HG03520 (cell line): Measurements from ENCODE around the gene MRPL54.

Experiments
- ATAC-seq: cut with Tn5 transposase; IDR thresholded peaks from one replicate; pipeline ENCODE4 v1.9.1; 2021; ENCODE audit warnings: mild to moderate bottlenecking, moderate library complexity; ENCODE audit not compliant: unreplicated experiment

The MRPL54 gene

DNA sequence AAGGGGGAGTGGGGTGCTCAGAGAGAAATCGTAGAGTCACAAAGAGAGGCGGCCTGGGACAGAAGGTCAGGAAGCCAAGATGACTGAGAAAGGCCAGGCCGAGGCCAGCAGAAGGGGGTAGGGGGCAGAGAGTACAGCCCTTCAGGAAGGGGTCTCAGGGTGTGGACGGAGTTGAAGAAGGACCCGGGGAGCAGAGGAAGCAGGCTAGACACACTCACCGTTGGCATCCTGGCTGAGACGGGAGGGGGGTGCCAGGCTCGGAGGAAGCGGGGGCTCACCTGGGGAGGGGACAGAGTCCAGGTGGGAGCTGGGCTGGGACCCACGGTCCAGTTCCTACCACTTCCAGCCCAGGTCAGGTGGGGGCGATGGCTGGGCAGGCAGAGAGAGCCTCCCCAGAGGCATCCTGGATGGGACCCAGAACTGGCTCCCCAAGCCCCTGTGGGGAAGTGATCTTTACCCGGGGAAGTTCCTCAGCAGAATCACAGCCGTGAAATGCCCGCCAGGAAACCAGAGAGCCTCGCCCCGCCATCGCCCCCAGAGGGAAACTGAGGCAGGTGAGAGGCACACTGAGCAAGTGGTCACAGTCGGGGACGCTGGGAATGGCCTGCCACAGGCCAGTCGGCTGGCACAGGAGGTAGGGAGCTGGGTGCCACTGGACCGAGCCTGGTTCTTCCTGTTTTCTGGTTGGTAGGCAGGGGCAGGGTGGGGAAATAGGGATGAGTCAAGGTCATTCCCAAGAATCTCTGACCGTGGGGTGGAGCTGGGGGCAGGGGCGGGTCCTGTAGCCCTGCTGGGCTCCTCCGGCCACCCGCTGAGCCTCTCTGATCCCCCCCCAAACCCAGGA lies 22.3 kb downstream of the MRPL54 start:
- no peak for ATAC-seq

DNA sequence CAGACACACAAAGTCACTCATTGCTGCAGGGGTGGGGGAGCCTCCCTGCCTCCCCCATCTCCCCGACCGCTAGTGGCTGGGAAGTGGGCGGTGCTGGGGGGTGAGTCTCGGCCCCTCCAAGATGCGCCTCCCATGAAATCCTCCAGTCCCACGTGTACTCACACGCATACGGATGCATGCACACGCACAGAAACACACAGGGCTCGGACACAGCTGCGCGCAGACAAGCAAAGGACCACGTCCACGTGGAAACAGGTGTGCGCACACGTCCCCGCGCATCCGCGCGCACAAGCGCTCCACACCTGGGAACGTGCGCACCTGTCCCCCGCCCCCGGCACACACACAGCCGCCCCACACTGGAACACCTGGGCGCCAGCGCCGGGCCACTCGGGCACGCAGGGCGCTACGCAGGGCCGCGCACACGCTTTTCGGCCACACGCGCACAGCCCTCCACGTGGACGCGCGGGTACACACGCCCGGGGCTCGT lies 23.0 kb downstream of the MRPL54 start:
- ATAC-seq = no peak

DNA sequence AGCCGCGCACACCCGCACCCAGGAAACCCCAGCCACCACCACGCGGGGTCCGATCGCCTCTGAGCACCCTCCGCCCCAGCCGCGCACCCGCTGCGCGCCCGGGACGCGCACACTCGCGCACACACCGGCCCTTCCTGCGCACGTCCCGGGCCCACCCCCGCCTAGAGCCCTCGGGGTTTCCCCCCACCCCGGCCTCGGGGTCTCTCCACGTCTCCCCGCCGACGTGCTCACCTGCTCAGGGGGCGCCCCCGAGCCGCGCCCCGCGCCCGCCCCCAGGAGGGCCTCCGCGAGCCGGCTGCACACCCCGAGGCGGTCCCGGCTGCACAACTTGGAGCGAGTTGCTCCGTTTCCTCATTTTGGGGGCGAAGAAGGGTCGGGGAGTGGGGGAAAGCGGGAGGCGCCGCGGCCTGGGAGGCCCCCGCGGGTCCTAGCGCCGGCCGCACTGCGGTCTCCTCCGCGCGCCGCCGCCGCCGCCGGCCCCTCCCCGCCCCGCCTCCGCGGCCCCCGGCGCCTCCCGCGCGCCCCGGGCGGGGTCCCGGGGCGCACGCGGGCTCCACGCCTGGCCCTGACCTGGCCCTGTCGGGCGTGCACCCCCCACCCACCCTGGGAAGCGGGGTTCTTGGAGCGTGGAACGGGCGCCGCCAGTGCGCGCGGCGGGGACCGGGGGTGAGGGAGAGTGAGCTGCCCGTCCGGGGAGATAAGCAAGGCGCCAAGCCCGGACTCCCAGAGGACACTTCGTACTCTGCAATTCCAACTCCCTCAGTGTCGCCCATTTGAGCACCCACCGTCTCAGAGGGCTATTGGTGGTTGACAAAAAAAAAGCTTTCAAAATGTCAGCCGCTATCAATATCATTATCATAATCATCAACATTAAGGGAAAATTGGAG lies 23.7 kb downstream of the MRPL54 start, which contains the start of gene MATK:
MATK (minus strand) TSS at position 444 of the 887 bp plus-strand sequence. CDS start 1,246 bp downstream, outside the sequence.
- ATAC-seq = no peak

DNA sequence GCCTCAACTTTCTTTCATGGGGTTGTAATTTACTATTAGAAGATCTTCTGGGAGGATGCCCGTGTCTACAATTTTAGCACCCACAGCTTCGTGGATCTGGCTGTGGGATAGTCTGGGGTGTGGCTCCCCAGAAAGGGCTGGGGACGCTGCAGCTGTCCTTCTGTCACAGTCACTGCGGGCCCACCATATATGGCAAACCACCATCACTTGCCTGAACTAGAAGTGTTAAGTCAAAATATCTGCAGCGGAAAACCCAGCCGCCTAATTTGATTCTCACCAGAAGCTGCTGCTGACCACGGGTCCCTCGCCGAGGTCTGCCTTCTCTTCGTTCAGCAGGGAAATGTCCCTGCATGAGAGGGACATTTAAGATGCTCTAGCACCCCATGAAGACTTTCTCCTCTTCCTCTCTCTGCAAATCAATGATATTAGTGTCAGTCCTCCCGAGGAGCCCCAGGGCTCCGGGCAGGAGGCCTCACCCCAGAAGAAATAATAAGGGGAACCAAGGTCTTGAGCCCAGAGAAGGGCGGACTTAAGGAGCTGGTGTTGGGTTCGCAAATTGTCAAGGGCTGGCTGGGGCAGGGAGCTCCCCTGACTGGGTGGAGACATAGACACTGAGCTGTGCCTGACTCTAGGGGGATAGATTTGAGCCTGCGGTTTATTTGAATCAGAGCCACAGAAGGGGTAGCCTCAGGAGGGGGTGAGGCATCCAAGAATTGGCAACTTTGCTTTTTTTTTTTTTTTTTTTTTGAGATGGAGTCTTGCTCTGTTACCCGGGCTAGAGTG lies 26.7 kb downstream of the MRPL54 start:
- no peak for ATAC-seq

DNA sequence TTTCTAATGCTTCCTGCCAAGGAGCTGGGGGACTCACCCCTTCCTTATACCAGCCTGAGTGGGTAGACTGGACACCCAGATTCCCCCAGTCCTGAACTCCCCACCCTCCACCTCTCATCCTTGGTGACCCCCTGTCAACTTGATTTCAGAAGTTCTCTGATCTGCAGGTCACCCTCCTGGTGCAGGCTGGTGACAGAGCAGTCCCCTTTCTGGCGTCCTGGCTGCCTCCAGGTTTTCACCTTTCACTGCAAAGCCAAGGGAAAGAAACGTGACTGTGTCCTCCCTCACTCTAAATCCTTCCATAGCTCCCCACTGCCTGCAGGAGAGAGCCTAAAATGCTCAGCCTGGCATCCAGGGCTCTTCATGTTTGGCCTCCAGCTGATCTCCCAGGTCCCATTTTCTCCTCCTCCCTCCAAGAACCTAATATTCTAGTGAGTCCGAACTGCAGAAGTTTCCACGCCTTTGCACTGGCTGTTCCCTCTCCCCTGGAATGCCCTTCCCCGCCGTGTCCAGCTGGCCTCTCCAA lies 27.8 kb downstream of the MRPL54 start:
- no peak for ATAC-seq

DNA sequence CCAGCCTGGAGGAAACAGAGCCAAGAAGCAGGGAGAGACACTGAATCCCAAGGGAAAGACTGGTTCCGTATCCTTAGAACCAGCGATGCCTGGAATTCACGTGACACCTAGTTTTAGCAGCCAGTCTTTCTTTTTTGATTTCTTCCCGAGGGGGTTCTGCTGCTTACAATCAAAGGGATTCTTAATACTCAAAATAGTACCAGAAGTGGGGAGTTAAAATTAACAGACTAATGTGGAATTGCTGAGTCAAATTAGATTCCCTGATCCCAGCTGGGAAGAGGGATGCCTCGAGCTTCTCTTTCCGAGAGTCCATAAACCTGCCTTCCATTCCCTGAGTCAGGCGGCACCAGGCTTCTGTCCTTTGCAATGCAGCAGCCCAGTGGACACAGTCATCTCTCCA lies 28.5 kb downstream of the MRPL54 start:
- no peak for ATAC-seq

DNA sequence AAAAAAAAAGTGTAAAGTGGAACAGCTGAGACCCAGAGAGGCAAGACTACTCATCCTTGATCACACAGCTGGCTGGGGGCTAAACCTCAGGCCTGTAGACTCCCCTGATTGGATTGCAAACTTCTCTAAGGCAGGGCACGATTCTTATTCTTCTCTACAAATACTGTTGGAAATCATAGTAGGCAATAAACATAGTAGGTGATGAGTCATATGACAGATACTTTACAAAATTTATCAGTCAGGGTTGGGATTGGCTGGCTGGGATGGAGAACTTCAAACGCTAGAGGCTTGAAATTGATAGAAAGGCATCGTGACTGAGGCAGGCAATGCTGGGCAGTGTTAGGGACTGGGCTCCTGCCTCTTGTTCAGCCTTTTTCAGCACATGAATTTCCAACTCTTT lies 29.6 kb downstream of the MRPL54 start:
- no peak for ATAC-seq

DNA sequence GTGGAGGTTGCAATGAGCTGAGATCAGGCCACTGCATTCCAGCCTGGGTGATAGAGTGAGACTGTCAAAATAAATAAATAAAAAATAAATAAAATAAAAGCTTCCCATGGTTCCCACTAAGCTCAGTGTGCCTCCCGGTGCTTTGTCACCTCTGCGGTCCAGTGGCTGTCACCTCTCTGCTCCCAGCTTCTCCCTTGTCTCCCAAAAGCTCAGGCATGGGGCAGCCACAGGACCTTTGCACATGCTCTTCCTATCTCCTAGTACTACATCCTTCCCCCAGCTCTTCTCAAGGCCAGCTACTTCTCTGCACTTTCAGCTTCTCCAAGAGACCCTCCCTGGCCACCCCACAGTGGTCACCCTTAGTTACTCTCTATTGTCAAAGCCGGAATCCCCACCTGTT lies 31.3 kb downstream of the MRPL54 start:
- ATAC-seq = no peak

DNA sequence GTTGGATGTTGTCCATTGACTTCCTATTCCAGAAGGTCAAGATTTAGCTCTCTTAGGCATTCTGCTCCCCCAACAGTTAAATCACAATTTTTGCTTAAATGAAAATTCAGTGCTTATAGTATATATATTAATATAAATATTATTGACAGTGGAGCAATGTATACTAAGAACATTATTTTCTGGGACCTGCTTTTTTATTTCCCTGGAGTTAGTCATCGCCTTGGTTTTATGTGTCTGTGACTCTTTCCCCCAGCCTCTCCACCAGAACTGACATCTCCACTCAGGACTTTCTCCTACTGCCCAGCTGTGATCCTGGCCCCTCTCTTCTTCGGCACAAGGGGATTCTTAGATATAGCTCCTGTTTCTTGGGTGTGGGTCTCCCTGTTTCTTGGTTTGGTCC lies 33.9 kb downstream of the MRPL54 start:
- ATAC-seq = no peak

DNA sequence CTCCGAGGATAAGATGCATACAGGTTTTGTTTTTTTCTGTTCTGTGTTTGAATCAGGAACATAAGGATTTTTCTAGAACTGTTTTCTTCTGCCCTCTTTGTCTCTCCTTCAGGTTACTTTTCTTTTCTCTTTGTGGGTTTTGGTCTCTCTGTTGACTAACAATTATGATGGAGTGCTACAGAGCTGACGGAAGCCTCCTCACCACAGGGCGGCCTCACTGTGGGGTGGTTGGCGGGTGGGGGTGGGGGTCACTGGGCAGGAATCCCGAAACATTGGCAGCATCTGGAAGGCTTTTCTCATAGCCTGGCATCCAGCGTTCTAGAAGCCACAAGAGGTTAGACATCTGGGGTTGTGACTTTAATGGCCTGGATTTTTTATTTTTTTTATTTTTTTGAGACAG lies 35.7 kb downstream of the MRPL54 start:
- no peak for ATAC-seq

DNA sequence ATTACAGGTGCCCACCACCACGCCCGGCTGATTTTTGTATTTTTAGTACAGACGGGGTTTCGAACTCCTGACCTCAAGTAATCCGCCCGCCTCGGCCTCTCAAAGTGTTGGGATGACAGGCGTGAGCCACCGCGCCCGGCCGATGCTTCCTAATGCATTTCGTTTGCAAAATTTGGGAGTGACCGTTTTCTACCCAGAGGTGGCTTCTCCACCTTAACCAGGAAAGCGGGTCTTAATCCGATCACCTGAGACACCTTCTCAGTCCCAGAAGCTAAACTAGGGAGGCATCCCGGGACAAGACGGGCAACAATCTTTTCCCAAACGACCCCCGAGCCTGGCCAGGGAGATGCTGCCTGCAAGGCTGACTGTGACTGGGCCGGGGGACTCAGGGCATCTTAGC lies 38.5 kb downstream of the MRPL54 start:
- ATAC-seq = no peak

DNA sequence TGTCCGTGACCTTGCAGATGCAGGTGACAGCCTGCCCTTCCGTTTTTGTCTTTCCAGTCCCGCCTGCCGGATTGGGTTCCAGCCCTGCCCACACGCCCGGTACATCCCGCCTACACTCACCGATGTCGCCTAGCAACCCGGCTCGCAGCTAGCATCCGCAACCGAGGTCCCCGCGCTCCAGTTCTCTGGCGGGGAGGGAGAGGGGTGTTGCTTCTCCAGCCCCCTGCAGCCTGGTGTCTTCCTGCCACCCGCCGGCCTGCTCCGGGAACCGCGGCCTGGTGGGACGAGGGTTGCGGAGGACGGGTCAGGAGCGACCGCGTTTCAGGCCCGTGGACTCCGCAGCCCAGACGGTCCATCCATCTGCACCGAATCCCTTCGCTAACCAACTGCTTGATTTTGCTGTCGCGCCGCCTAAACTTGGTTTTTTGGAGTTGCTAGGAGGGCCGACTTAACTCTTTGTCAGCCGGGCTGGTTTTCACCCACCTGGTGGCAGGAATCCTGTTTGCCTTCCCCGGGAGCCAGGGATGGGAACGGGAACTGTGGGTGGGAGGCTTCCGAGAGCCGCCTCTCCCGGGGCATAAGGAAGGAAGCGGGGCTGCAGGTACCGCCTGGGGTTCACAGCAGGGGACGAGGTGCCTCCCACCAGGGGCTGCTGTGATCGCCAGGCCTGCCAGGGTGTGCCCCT lies 39.1 kb downstream of the MRPL54 start:
- no peak for ATAC-seq

DNA sequence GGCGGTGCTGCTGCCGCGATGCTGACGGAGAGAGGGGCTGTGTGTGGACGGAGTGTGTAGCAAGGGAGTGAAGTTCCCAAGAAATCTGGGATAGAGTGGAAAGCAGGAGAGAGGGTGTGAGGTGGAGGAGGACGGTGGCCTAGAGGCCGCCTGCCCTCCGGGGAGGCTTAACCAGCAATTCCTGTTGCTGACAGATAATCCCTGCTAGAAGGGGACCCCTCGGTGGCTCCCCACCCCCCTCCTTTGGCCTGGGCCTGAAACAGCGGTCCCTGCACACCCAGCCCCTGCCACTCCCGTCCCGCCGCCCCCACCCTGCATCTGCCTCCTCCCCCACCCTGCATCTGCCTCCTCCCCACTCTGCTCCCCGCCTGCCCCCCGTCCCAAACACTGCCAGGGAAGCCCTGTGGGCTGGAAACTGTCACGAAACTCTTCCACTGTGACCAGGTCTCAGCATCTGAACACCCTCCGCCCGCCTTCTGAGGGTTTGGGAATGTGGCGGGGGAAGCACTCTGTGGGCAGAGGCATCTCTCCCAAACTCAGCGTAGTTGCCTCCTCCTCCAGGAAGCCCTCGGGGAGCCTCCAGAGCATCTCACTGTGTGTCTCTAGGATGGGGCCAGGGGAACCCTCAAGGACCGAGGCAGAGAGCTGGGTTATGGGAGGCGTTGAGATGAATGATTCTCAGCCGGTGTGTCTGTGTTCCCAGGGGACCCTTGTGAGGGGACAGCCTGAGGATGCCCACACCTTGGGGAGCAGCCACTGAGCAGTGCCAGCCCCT lies 40.8 kb downstream of the MRPL54 start:
- ATAC-seq = no peak

DNA sequence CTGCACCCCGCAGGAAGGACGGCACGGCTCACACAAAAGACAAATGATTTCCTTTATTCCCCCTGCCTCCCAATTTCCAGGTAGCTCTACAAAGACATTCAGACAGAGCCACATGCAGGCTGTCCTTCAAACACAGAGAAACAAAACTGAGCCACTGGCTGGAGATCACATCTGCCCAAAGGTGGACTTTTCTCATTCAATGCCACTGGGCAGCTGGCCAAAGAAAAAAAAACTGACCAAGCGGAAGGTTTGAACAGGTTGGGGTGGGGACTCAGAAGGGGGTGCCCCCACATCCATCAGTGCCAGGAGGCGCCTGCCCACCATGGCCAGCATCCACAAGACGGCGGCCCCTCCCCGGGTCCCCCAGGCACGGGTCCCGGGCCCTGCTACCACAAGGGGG lies 41.5 kb downstream of the MRPL54 start:
- ATAC-seq = no peak

DNA sequence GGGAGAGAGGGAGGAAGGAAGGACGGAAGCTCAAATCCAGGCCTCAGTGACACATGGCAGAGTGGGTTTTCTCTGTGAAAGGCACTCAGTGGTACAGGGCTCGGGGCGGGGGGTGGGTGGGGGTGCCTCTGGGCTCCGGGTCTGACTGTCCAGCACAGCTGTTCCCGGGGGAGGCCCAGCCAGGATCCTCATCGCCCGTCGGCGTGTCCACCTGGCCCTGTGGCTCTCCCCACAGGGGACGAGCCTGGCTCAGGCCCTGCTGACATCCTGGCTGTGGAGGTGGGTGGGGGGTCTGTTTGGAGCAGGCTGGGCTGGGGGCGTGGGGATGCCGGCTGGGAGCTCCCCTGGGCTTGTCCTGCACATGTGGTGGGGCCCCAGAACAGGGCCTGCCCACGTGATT lies 41.9 kb downstream of the MRPL54 start:
- ATAC-seq = no peak

DNA sequence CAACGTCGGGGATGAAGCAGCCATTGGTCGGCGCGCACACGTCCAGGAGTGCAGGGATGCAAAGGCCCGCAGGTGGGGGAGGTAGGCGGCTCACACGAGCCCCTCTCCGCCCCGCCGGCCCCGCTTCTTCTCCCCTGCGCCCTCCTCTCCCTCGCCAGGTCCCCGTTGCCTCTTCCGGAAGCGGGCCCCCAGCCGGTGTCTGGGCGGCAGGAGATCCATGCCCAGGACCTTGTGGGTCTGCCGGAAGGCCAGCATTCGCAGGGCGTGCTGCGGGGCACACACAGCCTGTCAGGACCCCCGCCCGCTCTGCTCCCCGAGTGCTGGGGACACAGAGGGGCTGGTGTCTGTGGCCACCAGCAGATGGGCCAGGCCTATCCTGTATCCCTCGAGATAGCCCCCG lies 43.4 kb downstream of the MRPL54 start:
- ATAC-seq = no peak

DNA sequence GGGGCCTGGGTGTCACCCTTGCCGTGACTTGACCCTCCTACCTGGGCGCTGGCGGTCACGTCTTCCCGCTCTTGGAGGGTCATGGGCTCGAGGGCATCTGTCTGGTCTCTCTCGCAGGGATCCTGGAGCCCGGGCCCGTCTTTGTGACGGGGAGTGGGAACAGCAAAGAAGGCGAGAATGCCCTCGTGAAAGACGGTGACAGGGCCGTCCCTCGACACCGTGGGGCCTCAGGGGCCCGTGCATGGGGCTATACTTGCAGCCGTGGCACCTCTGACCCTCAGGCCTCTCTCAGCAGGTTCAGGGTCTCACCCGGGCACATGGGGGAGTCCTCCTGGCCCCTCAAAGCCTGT lies 44.6 kb downstream of the MRPL54 start:
- ATAC-seq = no peak

DNA sequence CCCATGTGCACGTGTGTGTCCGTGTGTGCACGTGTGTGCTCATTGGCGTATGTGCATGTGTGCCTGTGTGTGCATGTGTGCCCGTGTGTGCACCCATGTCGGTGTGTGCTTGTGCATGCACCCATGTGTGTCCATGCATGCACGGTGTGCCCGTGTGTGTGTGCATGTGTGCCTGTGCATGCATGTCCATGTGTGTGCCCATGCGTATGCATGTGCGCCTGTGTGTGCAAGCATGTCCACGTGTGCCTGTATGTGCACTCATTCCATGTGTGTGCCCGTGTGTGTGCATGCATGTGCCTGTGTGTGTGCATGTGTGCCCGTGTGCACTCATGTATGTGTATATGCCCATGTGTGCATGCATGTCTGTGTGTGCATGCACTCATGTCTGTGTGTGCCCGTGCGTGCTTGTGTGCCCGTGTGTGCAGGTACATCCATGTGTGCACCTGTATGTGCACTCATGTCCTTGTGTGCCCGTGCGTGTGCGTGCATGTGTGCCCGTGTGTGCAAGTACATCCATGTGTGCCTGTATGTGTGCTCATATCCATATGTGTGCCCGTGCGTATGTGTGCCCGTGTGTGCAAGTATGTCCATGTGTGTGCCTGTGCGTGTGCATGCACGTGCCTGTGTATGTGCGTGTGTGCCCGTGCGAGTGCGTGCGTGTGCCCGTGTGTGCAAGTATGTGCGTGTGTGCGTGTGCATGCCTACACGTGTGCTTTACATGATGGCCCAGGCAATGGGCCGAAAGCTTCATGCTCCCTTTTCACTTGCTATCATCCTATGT lies 45.3 kb downstream of the MRPL54 start:
- ATAC-seq = no peak
